ENCODE measurements around the gene CDH6. TPM values are rescaled to one million over a fixed set of nuclear protein-coding genes. Genes with fewer than 3 reads are reported as not detected.

CDH6 gene
- total RNA-seq, 1 experiment from 2014 or later: 2.3 TPM

DNA sequence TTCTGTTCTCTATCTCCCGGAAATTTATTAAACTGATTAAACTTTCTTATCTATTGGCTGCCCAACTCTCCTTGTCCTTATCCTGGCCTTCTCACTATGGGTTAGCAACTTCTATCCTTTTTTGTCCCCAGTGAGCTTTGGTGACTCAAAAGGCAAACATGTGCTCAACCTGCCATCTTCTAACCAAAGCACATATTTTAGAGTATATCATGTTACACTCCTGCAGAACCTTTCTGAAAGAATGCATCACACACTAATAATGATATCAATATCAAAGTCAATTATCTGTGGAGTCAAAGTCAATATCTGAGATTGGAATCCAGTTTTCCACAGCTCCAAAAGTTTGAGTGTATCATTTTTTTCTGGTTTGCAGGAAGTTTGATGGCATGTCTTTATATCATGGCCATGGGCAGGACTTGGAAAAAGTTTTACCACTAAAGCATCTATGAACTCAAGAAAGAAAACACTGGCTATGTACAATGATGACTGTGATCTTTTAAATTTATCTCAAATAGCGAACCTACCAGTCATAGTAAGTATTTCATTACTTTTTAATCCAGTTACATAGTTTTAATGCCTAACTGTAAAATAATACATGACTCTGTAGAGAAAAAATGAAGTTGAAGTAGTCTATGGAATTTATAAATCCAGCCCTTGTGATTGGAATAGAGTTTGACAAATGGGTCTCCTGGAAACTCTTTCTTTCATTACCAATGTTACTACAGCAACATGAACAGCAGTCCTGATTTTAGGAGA lies 171.6 kb downstream of the CDH6 start:
- Mint-ChIP-seq H3K27me3 (ENCODE audit: unreplicated experiment) (peaks cover 5% of the 10 kb centered on the region), H3K9me3 (ENCODE audit: low read depth, unreplicated experiment) (peaks cover 2% of the 10 kb centered on the region), H3K4me1 (ENCODE audit: low read depth, unreplicated experiment) (peaks cover 16% of the 10 kb centered on the region), H3K27ac (ENCODE audit: unreplicated experiment) (no peak overlapping the region), H3K36me3 (ENCODE audit: insufficient read depth, unreplicated experiment) (no peaks in the 10 kb centered on the region), H3K4me3 (ENCODE audit: low read depth, unreplicated experiment) (no peak overlapping the region)
- CTCF ChIA-PET: interaction anchor here (0.5 to 0.7 kb wide), 2 partner anchors 151 to 1283 kb away, joined by 3 to 4 read pairs; no protein-coding TSS in a partner anchor
- TF ChIP-seq CTCF (IDR thresholded peaks at IDR 0.05; ENCODE audit: unreplicated experiment): no peak
- no TSS peak for BruUV-seq (replicated peaks)
- DNase-seq: no peak
- intact Hi-C loops (cut with micrococcal nuclease; ENCODE audit: unreplicated experiment): no loop called here

DNA sequence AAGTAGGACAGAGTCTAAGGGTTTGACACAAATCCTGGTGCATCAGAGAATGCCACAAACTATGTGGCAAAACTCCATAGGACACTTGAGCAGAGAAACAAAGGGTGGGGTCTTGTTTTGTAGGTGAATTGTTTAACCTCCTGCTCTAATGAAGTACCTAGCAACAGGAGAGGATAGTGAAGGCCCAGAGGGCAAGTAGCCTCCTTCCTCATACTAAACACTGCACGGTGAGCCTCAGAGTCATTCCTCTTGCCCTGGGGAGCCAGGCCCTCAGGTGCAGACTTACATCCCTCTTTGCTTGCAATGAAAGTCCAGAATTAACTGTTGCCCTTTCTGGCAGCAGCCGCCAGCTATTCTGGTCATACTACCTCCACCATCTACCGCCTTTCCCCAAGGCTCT lies 172.3 kb downstream of the CDH6 start:
- CTCF ChIA-PET: interaction anchor here (0.5 to 0.7 kb wide), 2 partner anchors 38 to 152 kb away, joined by 4 read pairs; no protein-coding TSS in a partner anchor
- H3K36me3 Mint-ChIP-seq (ENCODE audit: insufficient read depth, unreplicated experiment): no peaks in the 10 kb centered on the region
- no peak for TF ChIP-seq CTCF (IDR thresholded peaks at IDR 0.05; ENCODE audit: unreplicated experiment)
- intact Hi-C loops (cut with micrococcal nuclease; ENCODE audit: unreplicated experiment): no loop called here
- no peak overlapping the region for H3K27ac Mint-ChIP-seq (ENCODE audit: unreplicated experiment)
- DNase-seq: no peak
- BruUV-seq (replicated peaks): no TSS peak
- no peak overlapping the region for H3K4me3 Mint-ChIP-seq (ENCODE audit: low read depth, unreplicated experiment)
- peaks cover 16% of the 10 kb centered on the region for H3K4me1 Mint-ChIP-seq (ENCODE audit: low read depth, unreplicated experiment)
- peaks cover 13% of the 10 kb centered on the region for H3K27me3 Mint-ChIP-seq (ENCODE audit: unreplicated experiment)
- H3K9me3 Mint-ChIP-seq (ENCODE audit: low read depth, unreplicated experiment): peaks cover 2% of the 10 kb centered on the region

- CTCF ChIA-PET: no interaction called here
- BruUV-seq (replicated peaks): no TSS peak
- Mint-ChIP-seq H3K36me3 (ENCODE audit: insufficient read depth, unreplicated experiment) (no peaks in the 10 kb centered on the region), H3K4me3 (ENCODE audit: low read depth, unreplicated experiment) (no peak overlapping the region), H3K9me3 (ENCODE audit: low read depth, unreplicated experiment) (peaks cover 2% of the 10 kb centered on the region), H3K27ac (ENCODE audit: unreplicated experiment) (no peak overlapping the region), H3K4me1 (ENCODE audit: low read depth, unreplicated experiment) (peaks cover 16% of the 10 kb centered on the region), H3K27me3 (ENCODE audit: unreplicated experiment) (peaks cover 24% of the 10 kb centered on the region)
- no peak for TF ChIP-seq CTCF (IDR thresholded peaks at IDR 0.05; ENCODE audit: unreplicated experiment)
- no peak for DNase-seq
- intact Hi-C loops (cut with micrococcal nuclease; ENCODE audit: unreplicated experiment): no loop called here
These were observed 173.5 kb downstream of the CDH6 start for GRCh38 chr5:31366941-31367340.

- Mint-ChIP-seq H3K4me1 (ENCODE audit: low read depth, unreplicated experiment) (no peaks in the 10 kb centered on the region), H3K27ac (ENCODE audit: unreplicated experiment) (no peak overlapping the region), H3K4me3 (ENCODE audit: low read depth, unreplicated experiment) (no peak overlapping the region), H3K9me3 (ENCODE audit: low read depth, unreplicated experiment) (no peaks in the 10 kb centered on the region), H3K27me3 (ENCODE audit: unreplicated experiment) (peaks cover 35% of the 10 kb centered on the region), H3K36me3 (ENCODE audit: insufficient read depth, unreplicated experiment) (no peaks in the 10 kb centered on the region)
- no peak for DNase-seq
- no peak for TF ChIP-seq CTCF (IDR thresholded peaks at IDR 0.05; ENCODE audit: unreplicated experiment)
- intact Hi-C loops (cut with micrococcal nuclease; ENCODE audit: unreplicated experiment): no loop called here
- CTCF ChIA-PET: interaction anchor here (0.5 kb wide), 1 partner anchor 109 kb away, joined by 3 read pairs; no protein-coding TSS in a partner anchor
- no TSS peak for BruUV-seq (replicated peaks)
These were observed 178.6 kb downstream of the CDH6 start for GRCh38 chr5:31372124-31372523.
